HG03139 (cell line): ENCODE data around the gene G6PC3.
A peak's percentile ranks its signal among the peaks of the same experiment; 100 is the strongest.

Source experiments
- ATAC-seq: cut with Tn5 transposase; IDR thresholded peaks from one replicate; pipeline ENCODE4 v1.9.1; 2021; ENCODE audit not compliant: unreplicated experiment

Gene G6PC3

GRCh38 chr17:44120851-44121605, 50.5 kb downstream of the G6PC3 start:
- no peak for ATAC-seq

GRCh38 chr17:44121997-44122815, 51.7 kb downstream of the G6PC3 start:
- ATAC-seq, result no peak

- ATAC-seq, result no peak
Measured at GRCh38 chr17:44122816-44123355, 52.4 kb downstream of the G6PC3 start.

- peak; percentile 82 for ATAC-seq
Measured at GRCh38 chr17:44123356-44124117, 53.0 kb downstream of the G6PC3 start, which contains the start of gene HDAC5. HDAC5 (minus strand) TSS chr17:44123641; CDS start chr17:44117515, 6,126 bp downstream.

GRCh38 chr17:44124118-44124438, 53.5 kb downstream of the G6PC3 start:
- ATAC-seq, result no peak
